Epithelial cell of esophagus (primary cell): ENCODE measurements around the gene HDAC4.

ENCODE experiments used
- DNase-seq: peaks from one replicate; pipeline ENCODE4 v3.0.0; 2010; ENCODE audit warnings: low read depth
- H3K4me3 ChIP-seq: 2 replicates; pipeline ENCODE4 v1.5.1; 2011; ENCODE audit warnings: mild to moderate bottlenecking, low read length, control low read depth
- CTCF ChIP-seq: IDR thresholded peaks from 2 replicates; pipeline ENCODE4 v1.5.1; 2011; ENCODE audit warnings: low read depth, mild to moderate bottlenecking, low read length, control low read depth, inconsistent platforms; ENCODE audit not compliant: insufficient read depth; ENCODE audit errors: missing control alignments

The HDAC4 gene

GRCh38 chr2:239372835-239373234 is 28.0 kb downstream of the HDAC4 start:
- no peak for DNase-seq
- no peak overlapping the region for H3K4me3 ChIP-seq
- TF ChIP-seq CTCF = no peak

DNA sequence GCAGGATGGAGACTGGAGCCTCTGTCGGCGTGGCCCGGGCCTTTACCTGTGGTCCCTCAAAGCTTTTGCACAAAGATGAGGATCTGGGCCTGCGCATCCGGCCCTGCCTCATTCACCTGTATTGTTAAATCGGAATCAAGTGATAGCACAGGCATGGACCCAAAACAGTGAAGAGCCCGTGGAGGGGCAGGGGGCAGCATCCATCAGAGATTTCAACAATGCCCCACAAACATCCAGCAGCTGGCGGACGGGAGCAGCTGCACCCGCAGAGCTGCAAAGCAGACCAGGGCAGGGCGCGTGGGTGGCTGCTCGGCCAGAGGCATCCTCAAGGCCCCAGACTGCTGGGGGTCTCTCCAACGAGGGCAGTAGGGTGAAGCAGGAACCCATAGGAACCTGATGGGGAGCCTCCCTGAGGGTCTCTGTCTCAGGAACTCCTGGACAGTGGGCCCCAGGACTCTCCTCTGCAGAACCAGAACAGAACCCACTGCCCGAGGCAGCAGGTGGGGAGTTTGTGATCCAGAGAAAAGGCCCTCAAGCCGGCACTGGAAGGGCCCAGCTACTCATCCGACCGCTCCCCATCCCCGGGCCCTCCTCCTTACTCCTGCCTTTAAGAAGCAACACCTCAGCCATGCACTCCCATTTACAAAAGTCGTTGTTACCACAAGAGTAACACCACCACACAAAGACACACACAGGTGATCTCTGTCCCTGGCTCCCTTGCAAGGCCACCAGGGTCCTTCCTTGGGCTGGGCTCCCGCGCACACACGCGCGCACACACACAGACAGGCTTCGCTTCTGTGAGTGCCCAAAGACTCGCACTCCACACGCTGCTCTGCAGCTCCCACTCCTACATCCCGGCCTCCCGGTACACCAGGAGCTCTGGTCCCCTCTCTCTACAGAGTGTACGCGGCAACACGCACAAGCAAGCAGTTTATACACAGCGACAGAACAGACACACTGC is 28.8 kb downstream of the HDAC4 start:
- TF ChIP-seq CTCF = no peak
- DNase-seq = no peak
- H3K4me3 ChIP-seq = no peak overlapping the region

- DNase-seq = no peak
- TF ChIP-seq CTCF = no peak
- H3K4me3 ChIP-seq = no peak overlapping the region
These were observed 29.7 kb downstream of the HDAC4 start for GRCh38 chr2:239370876-239371725.

GRCh38 chr2:239370403-239370802 is 30.4 kb downstream of the HDAC4 start:
- no peak overlapping the region for H3K4me3 ChIP-seq
- no peak for TF ChIP-seq CTCF
- no peak for DNase-seq

DNA sequence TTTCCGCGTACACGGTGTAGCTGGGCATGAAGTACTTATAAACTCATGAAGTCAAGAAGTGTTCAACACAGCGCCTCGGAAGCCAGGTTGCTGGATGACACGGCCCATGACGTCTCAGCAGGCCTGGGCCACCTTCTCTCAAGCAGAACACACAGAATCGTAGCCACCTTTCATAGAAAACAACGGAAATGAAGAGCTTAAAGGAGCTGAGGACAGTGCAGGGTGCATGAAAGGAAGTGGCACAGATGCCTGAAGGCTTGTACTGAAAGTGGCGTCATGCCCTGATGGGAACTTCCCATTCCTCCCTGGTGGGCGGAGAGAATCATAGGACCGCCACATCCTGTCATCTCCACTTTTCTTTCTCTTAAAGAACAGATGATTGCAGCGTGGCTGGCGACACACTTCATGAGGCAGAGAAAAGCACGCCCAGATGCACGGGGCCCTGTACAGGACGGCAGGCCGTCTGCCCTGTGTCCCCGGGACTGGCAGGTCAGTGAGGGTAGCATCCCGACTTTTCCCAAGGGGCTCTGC is 31.1 kb downstream of the HDAC4 start:
- H3K4me3 ChIP-seq = no peak overlapping the region
- no peak for TF ChIP-seq CTCF
- DNase-seq = peak; percentile 5

DNA sequence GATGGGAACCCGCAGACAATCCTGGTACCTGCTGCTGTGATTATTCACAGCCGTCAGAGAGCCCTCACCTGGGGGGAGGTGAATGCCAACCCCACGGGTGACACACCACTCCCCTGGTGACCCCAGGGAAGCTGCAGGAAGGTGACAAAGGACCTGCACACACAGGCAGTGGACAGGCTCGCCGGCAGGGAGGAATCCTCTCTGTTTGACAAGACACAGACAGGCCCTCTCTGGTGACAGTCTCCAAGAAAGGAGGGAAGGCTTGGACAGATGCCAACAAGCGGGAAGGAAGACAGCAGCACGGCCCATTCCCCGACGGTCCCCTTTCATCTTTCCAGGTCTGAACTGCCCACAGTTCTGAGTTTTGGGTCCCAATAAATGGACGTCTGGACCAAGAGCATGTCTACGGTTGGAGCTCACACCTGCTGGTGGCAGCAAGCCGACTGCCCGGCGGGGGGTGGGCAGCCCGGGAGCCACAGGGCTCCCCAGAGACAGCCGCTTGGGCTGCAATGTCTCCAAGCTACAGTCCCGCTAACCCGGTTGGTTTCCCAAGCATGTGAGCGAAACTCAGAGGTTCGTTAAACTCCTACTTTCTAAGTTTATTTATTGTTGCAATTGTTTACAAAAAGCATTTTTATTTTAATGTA is 31.8 kb downstream of the HDAC4 start:
- TF ChIP-seq CTCF = no peak
- DNase-seq = no peak
- H3K4me3 ChIP-seq = no peak overlapping the region
